GM12878 (cell line): ENCODE measurements around the gene RAB26. TPM values are rescaled to one million over a fixed set of nuclear protein-coding genes. Genes with fewer than 3 reads are reported as not detected.

ENCODE experiments used
- ATAC-seq: fragments of 200-7000 bp; cut with Tn5 transposase; 3 replicates; pipeline ENCODE4 v1.9.1; 2020; ENCODE audit warnings: mild to moderate bottlenecking, moderate library complexity
- BruUV-seq: library from RNA; stranded (reverse); fragments of 400-500 nt; replicated peaks from 2 replicates; lab custom pipeline; 2021; lab: Mats Ljungman, UMichigan
- CTCF ChIA-PET: fragments of 300-600 bp; sonication (Branson Sonifier 250); formaldehyde crosslinking; extraction: SDS; loops from one replicate; lab custom pipeline; 2021; ENCODE audit warnings: inconsistent platforms; lab: Yijun Ruan, JAX
- POLR2A ChIA-PET: fragments of 350-600 bp; formaldehyde crosslinking; extraction: SDS; loops from one replicate; lab custom pipeline; 2021; ENCODE audit warnings: inconsistent platforms; lab: Charles Lee
- RAD21 ChIA-PET: fragments of 300-600 bp; sonication (Branson Sonifier 250); formaldehyde crosslinking; loops from one replicate; lab custom pipeline; 2023; ENCODE audit warnings: antibody characterized with exemption; ENCODE audit not compliant: unreplicated experiment; lab: Charles Lee
- SMC1A ChIA-PET: fragments of 300-600 bp; sonication (Branson Sonifier 250); formaldehyde crosslinking; loops from one replicate; lab custom pipeline; 2023; ENCODE audit not compliant: unreplicated experiment, uncharacterized antibody; lab: Charles Lee
- DNase-seq: peaks from one replicate; pipeline ENCODE4 v3.0.0-alpha.2; 2011; ENCODE audit warnings: low read depth, low spot score
- FAIRE-seq: peaks from 3 replicates; lab custom pipeline; 2011; peaks lifted over from hg19 to GRCh38; lab: Jason Lieb, UNC
- H2AFZ ChIP-seq: 2 replicates; pipeline ENCODE4 v1.6.0; 2011; ENCODE audit warnings: low read depth, low read length, control low read depth; ENCODE audit not compliant: control insufficient read depth
- H3K27ac ChIP-seq: 2 replicates; pipeline ENCODE4 v1.5.1; 2011; ENCODE audit warnings: control low read depth; ENCODE audit not compliant: control insufficient read depth, insufficient read depth
- H3K27me3 ChIP-seq, 2 experiments: replicated peaks in 1 of 2; 2 replicates each; pipeline versions ENCODE4 v1.6.0 to v1.6.1; 2011; ENCODE audit warnings: low read length in 1 of 2; ENCODE audit not compliant: control insufficient read depth in 2 of 2, insufficient read depth in 2 of 2
- H3K36me3 ChIP-seq, 2 experiments: 2 replicates each; pipeline ENCODE4 v1.5.1; 2011; ENCODE audit warnings: low read length in 1 of 2; ENCODE audit not compliant: control insufficient read depth in 2 of 2, insufficient read depth in 2 of 2
- H3K4me1 ChIP-seq: 2 replicates; pipeline ENCODE4 v1.6.1; 2011; ENCODE audit warnings: mild to moderate bottlenecking, low read length, moderate library complexity, mixed read lengths; ENCODE audit not compliant: control insufficient read depth, insufficient read depth
- H3K4me2 ChIP-seq: 2 replicates; pipeline ENCODE4 v1.6.0; 2011; ENCODE audit warnings: control low read depth; ENCODE audit not compliant: control insufficient read depth, insufficient read depth
- H3K4me3 ChIP-seq: fragments of 200-600 bp; sonication (generic); 2 replicates; pipeline ENCODE4 v1.5.1; 2016
- H3K79me2 ChIP-seq: 2 replicates; pipeline ENCODE4 v1.6.0; 2011; ENCODE audit warnings: low read length; ENCODE audit not compliant: control insufficient read depth, insufficient read depth
- H3K9ac ChIP-seq: 2 replicates; pipeline ENCODE4 v1.8.0; 2011; ENCODE audit warnings: low read length, control low read depth, mixed read lengths; ENCODE audit not compliant: control insufficient read depth, insufficient read depth
- H3K9me3 ChIP-seq: replicated peaks from 3 replicates; pipeline ENCODE4 v1.5.1; 2011; ENCODE audit warnings: mild to moderate bottlenecking, low read length; ENCODE audit not compliant: control insufficient read depth, insufficient read depth
- H4K20me1 ChIP-seq: 2 replicates; pipeline ENCODE4 v1.6.0; 2011; ENCODE audit not compliant: control insufficient read depth, insufficient read depth
- BCLAF1 ChIP-seq: fragments of 450-650 bp; IDR thresholded peaks from 2 replicates; pipeline ENCODE4 v1.6.1; 2017; ENCODE audit warnings: antibody characterized with exemption, mild to moderate bottlenecking, moderate library complexity
- MYB ChIP-seq: fragments of 150-350 bp; IDR thresholded peaks from 2 replicates; pipeline ENCODE4 v1.6.1; 2014; ENCODE audit warnings: mild to moderate bottlenecking, low read depth, low read length, borderline replicate concordance
- NKRF ChIP-seq: fragments of 450-650 bp; conservative IDR thresholded peaks from 2 replicates; pipeline ENCODE4 v1.6.1; 2017; ENCODE audit warnings: mild to moderate bottlenecking, moderate library complexity
- RAD21 ChIP-seq: IDR thresholded peaks from 2 replicates; pipeline ENCODE4 v1.6.1; 2011; ENCODE audit warnings: mild to moderate bottlenecking, low read depth, low read length, moderate library complexity; ENCODE audit not compliant: insufficient read depth
- RBBP5 ChIP-seq: fragments of 200-600 bp; sonication (generic); conservative IDR thresholded peaks from 2 replicates; pipeline ENCODE4 v1.6.1; 2016
- SP1 ChIP-seq: IDR thresholded peaks from one replicate; pipeline ENCODE4 v1.6.1; 2011; ENCODE audit warnings: low read depth, low read length
- SUZ12 ChIP-seq: fragments of 200-600 bp; sonication (generic); IDR thresholded peaks from one replicate; pipeline ENCODE4 v1.6.1; 2018; ENCODE audit warnings: antibody characterized with exemption, mild to moderate bottlenecking; ENCODE audit not compliant: unreplicated experiment
- TBL1XR1 ChIP-seq: IDR thresholded peaks from 2 replicates; pipeline ENCODE4 v1.6.1; 2012; ENCODE audit warnings: low read depth, low read length, improper control_type of control experiment
- ZNF274 ChIP-seq: IDR thresholded peaks from one replicate; pipeline ENCODE4 v1.8.0; 2011; ENCODE audit not compliant: insufficient read length, insufficient read depth
- ZNF687 ChIP-seq: fragments of 450-650 bp; IDR thresholded peaks from 2 replicates; pipeline ENCODE4 v1.6.1; 2017; ENCODE audit warnings: mild to moderate bottlenecking, moderate library complexity
- WGBS: methylation state at CpG from one replicate; pipeline ENCODE4 v1.1.6; 2016; ENCODE audit warnings: low lambda C conversion rate; ENCODE audit not compliant: insufficient replicate concordance, insufficient coverage; ENCODE audit errors: missing lambda C conversion rate; 5-methylcytosine and 5-hydroxymethylcytosine counted together
- in situ Hi-C: fragments of 300-500 bp; cut with MboI; formaldehyde crosslinking; loops from 9 replicates; pipeline ENCODE4 v1.14.3; 2018; ENCODE audit warnings: mixed read lengths
- intact Hi-C: fragments of 100-400 bp; cut with micrococcal nuclease; formaldehyde crosslinking; loops from one replicate; pipeline ENCODE4 v1.14.2; 2022; ENCODE audit not compliant: unreplicated experiment
- polyA plus RNA-seq, 11 experiments: library from polyadenylated mRNA; depleted of rRNA in 4 of 11; unstranded in 6 of 11; stranded (reverse) in 5 of 11; fragments of >200 nt; fragmentation: Nextera tagmentation in 4 of 11; fragmentation: Illumina TruSeq in 1 of 11; extraction: Ambion mirVana in 4 of 11; extraction: Trizol in 1 of 11; gene quantifications; 1 replicate in 1 of 11; 2 replicates in 10 of 11; pipeline versions ENCODE4 v1.2.1 to v1.2.3, GENCODE V29; 2011 to 2016; ENCODE audit warnings: inconsistent platforms in 2 of 11, missing spikeins in 2 of 11, low read depth in 1 of 11
- total RNA-seq, 4 experiments: library from RNA; depleted of rRNA in 3 of 4; stranded (reverse); fragments of >200 nt in 3 of 4; fragmentation: Illumina TruSeq in 1 of 4; extraction: Trizol in 1 of 4; gene quantifications; 2 replicates each; pipeline versions ENCODE4 v1.2.1 to v1.2.3, GENCODE V29; 2013 to 2021

Gene RAB26
- total and polyA plus RNA-seq, 10 of the 15 experiments (the other 5 are each of a cell fraction or from before 2014, with no cell fraction given): 0.13 to 4.5 (median 0.33) TPM; not detected in 1

- BruUV-seq: no TSS peak
- no peak overlapping the region for H3K9ac ChIP-seq
- in situ Hi-C loops (no loop called here), intact Hi-C loops (no loop called here)
- POLR2A ChIA-PET: no interaction called here
- ATAC-seq (no peak), DNase-seq (no peak), FAIRE-seq (no peak)
- no peak overlapping the region for H2AFZ ChIP-seq
- CTCF ChIA-PET: no interaction called here
- no peak for TF ChIP-seq RBBP5
- TF ChIP-seq ZNF687: no peak
- no peak for TF ChIP-seq NKRF
- no peak for TF ChIP-seq BCLAF1
- no peak for TF ChIP-seq ZNF274
- no peak for TF ChIP-seq SUZ12
- no peak for TF ChIP-seq RAD21
- TF ChIP-seq MYB: no peak
- no peak for TF ChIP-seq SP1
- no peak for TF ChIP-seq TBL1XR1
- no peaks in the 10 kb centered on the region for H3K36me3 ChIP-seq
- H3K9me3 ChIP-seq: no peaks in the 10 kb centered on the region
- H3K79me2 ChIP-seq: no peaks in the 10 kb centered on the region
- H3K27ac ChIP-seq: no peak overlapping the region
- H3K4me1 ChIP-seq: no peaks in the 10 kb centered on the region; the same call in 1 of the 2 replicates
- no peaks in the 10 kb centered on the region for H4K20me1 ChIP-seq
- WGBS: 31% methylated on average over 22 of the region's 25 CpGs
- peaks cover 7 to 8% of the 10 kb centered on the region in 2 experiments for H3K27me3 ChIP-seq
- H3K4me2 ChIP-seq: no peak overlapping the region
- no peak overlapping the region for H3K4me3 ChIP-seq
- RAD21 ChIA-PET: no interaction called here
- SMC1A ChIA-PET: no interaction called here
Measured at GRCh38 chr16:2190659-2191445, 42.4 kb downstream of the RAB26 start.
